Psoas muscle (tissue), 8 donors: ENCODE data around the gene ALK. TPM values are rescaled to one million over a fixed set of nuclear protein-coding genes. Genes with fewer than 3 reads are reported as not detected.

Experiments
- ATAC-seq, 4 donors: fragments of 200-7000 bp; cut with Tn5 transposase; one replicate each; pipeline ENCODE4 v1.9.1; 2020; ENCODE audit warnings: moderate library complexity in 3 of 4, mild to moderate bottlenecking in 2 of 4
- DNase-seq, 2 donors: peaks; one replicate each; pipeline ENCODE4 v3.0.0-alpha.2; 2020
- H3K27ac ChIP-seq: fragments of 200-600 bp; one replicate; pipeline ENCODE4 v1.8.0; 2022
- H3K27me3 ChIP-seq, 3 donors: fragments of 200-600 bp in 1 of 3; one replicate each; pipeline versions ENCODE4 v1.6.1 to v1.8.0; 2013 to 2022; ENCODE audit warnings: low read length in 2 of 3, mild to moderate bottlenecking in 2 of 3, moderate library complexity in 1 of 3; ENCODE audit not compliant: insufficient read depth in 3 of 3
- H3K36me3 ChIP-seq, 2 donors: fragments of 200-600 bp in 1 of 2; one replicate each; pipeline versions ENCODE4 v1.6.1 to v1.8.0; 2013 to 2022; ENCODE audit warnings: low read depth in 1 of 2, mild to moderate bottlenecking in 1 of 2, moderate library complexity in 1 of 2; ENCODE audit not compliant: insufficient read depth in 1 of 2
- H3K4me1 ChIP-seq: fragments of 200-600 bp; one replicate; pipeline ENCODE4 v1.8.0; 2022
- H3K4me3 ChIP-seq: fragments of 200-600 bp; one replicate; pipeline ENCODE4 v1.8.0; 2022; ENCODE audit warnings: mild to moderate bottlenecking
- H3K9me3 ChIP-seq: fragments of 200-600 bp; one replicate; pipeline ENCODE4 v1.8.0; 2022
- WGBS, 3 donors: extraction: QIAGEN DNeasy Blood & Tissue Kit; methylation state at CpG; one replicate each; pipeline versions ENCODE4 v1.1.6 to v1.1.7; 2013; 5-methylcytosine and 5-hydroxymethylcytosine counted together
- intact Hi-C, 2 donors: fragments of 100-400 bp; cut with DNase I; formaldehyde crosslinking; loops; one replicate each; pipeline versions ENCODE4 v1.11.0 to v1.14.2; 2022
- polyA plus RNA-seq, 3 donors: library from polyadenylated mRNA; stranded (reverse); fragments of 200-250 nt; gene quantifications; one replicate each; pipeline ENCODE4 v1.2.3, GENCODE V29; 2013
- total RNA-seq, 4 donors: library from RNA; stranded (reverse); fragmentation: NEBNext Ultra II Directional in 2 of 4; extraction: Animal tissue kit (Norgen Biotek cat#: 25700) in 2 of 4; gene quantifications; one replicate each; pipeline versions ENCODE4 v1.2.1 to v1.2.4, GENCODE V29; 2021 to 2023
- TF ChIP-seq, protein P1 (sequence below): fragments of 200-600 bp; IDR thresholded peaks from one replicate; pipeline ENCODE4 v1.8.0; 2022; ENCODE audit warnings: antibody characterized with exemption
- donor health status: healthy with polysubstance abuse.
- donor health status: DM: no; HTN: no; CAD: no; lungs with moderate emphysema.
- donor health status: Bipolar disorder and iron deficiency.
- donor health status: healthy.
- donor health status: DM: yes; HTN: yes; CAD: no.
- donor health status: DM: no; HTN: no; CAD: no.
- donor health status: DM: no; HTN: no; CAD: no.
- donor health status: DM: yes; HTN: yes; CAD: no.

The ALK gene
- total and polyA plus RNA-seq, 7 donors = 0.03 to 0.32 (median 0.08) TPM; not detected in 2

DNA sequence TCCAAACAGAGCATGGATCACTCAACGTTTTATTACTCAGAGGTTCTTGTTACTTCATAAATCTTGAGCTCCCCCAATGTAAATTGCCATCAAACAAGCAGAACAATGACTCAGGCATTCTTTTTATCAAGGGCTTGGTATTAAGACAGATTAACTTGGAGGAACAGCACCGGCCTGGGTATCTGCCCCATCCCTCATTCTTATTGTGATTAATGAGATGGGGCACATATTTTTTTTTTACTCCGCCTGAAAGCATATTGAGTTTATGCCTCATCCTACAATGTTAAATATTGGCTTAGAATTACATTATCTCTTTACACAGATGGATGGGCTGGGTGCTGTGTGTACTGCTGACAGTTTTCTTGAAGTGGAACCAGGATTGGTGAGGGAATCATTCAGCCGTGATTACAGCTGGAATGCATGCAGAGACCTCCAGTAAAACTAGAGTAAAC, 418.9 kb downstream of the ALK start:
- H3K9me3 ChIP-seq = no peaks in the 10 kb centered on the region
- intact Hi-C loops = no loop called here
- TF ChIP-seq, protein P1, sequence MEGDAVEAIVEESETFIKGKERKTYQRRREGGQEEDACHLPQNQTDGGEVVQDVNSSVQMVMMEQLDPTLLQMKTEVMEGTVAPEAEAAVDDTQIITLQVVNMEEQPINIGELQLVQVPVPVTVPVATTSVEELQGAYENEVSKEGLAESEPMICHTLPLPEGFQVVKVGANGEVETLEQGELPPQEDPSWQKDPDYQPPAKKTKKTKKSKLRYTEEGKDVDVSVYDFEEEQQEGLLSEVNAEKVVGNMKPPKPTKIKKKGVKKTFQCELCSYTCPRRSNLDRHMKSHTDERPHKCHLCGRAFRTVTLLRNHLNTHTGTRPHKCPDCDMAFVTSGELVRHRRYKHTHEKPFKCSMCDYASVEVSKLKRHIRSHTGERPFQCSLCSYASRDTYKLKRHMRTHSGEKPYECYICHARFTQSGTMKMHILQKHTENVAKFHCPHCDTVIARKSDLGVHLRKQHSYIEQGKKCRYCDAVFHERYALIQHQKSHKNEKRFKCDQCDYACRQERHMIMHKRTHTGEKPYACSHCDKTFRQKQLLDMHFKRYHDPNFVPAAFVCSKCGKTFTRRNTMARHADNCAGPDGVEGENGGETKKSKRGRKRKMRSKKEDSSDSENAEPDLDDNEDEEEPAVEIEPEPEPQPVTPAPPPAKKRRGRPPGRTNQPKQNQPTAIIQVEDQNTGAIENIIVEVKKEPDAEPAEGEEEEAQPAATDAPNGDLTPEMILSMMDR = no peak

DNA sequence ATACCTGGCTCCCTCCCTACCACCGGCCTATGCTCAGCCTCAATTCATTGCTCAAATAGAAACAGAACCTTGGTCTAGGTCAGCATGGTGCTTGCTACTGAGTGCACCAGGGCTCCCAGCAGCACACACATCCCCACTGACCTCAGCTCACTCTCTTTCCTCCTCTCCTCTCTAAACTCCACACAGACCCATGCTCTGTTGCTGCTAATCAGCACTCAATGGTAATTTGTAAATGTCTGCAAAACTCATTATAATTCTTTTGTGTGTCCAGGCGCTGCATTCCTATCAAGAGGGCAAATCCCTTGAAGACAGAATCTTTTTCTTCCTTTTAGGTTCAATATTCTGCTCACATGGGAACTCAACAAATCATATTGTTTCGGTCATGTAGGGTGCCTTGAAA, 424.0 kb downstream of the ALK start:
- ATAC-seq = no peak
- no peaks in the 10 kb centered on the region for H3K27me3 ChIP-seq
- 87 to 94% (median 90%) methylated on average over 3 of the region's 3 CpGs for WGBS, 3 donors

More for the DNA sequence above, 418.9 kb downstream of the ALK start:
- H3K27ac ChIP-seq = no peak overlapping the region
- no peaks in the 10 kb centered on the region for H3K27me3 ChIP-seq
- H3K4me3 ChIP-seq = no peak overlapping the region
- no peaks in the 10 kb centered on the region for H3K4me1 ChIP-seq
- DNase-seq (no peak), ATAC-seq (no peak)
- 34 to 42% (median 36%) methylated on average over 4 of the region's 4 CpGs for WGBS, 3 donors
- H3K36me3 ChIP-seq = no peaks in the 10 kb centered on the region

DNA sequence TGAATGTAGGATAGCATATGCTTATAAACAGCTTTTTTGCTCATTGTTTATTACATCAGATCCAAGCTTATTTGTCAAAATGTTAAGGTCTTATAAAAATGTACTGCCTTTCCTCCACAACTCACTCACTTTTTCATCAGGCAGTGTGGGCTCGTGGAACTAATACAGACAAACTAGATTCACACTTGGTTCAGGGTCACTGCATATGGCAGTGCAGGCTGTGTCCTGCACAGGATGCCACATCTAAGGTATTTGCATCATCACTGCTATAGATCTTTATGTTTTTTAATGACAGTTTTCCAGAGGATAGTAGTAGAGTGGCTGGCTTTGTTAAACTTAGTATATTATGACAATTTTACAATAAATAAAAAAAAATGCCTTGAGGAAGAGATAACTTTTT, 425.2 kb downstream of the ALK start:
- no peak for ATAC-seq

More for the DNA sequence above, 424.0 kb downstream of the ALK start:
- H3K4me3 ChIP-seq = no peak overlapping the region
- TF ChIP-seq, protein P1 = no peak
- no peak for DNase-seq
- H3K36me3 ChIP-seq = no peaks in the 10 kb centered on the region
- no peak overlapping the region for H3K27ac ChIP-seq
- intact Hi-C loops = no loop called here
- no peaks in the 10 kb centered on the region for H3K4me1 ChIP-seq
- no peaks in the 10 kb centered on the region for H3K9me3 ChIP-seq

DNA sequence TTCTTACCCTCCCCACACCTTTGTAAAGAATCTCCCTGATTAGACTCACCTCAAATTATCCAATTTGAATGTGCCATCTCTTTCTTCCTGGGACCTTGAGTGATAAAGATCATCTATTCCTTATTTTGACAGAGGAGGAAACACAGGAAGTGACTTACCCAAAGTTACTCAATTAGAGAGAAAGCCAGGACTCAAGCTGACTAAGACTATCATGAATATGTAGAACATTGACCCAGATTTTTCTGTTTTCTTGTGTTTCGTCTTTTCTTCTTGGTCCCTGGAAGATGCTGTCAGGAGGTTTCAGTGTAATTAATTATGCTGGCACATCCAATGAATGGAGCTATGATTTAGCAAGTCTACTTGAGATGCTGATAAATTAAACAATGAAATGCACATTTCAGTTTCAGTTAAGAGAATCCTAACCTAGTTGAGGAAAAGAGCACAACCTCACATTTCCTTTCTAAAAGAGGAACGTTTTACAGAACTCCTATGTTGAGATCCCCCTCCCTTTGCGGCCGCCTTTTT, 425.8 kb downstream of the ALK start:
- TF ChIP-seq, protein P1 = no peak
- WGBS, 3 donors = 78 to 81% (median 79%) methylated on average over 4 of the region's 4 CpGs
- intact Hi-C loops = no loop called here
- DNase-seq = no peak
- Histone ChIP-seq H3K4me3 (no peak overlapping the region), H3K4me1 (no peaks in the 10 kb centered on the region), H3K9me3 (no peaks in the 10 kb centered on the region), H3K27me3 (no peaks in the 10 kb centered on the region), H3K27ac (no peak overlapping the region), H3K36me3 (no peaks in the 10 kb centered on the region)
- ATAC-seq = no peak

More for the DNA sequence above, 425.2 kb downstream of the ALK start:
- DNase-seq = no peak
- WGBS, 3 donors = 45 to 73% (median 50%) methylated on average over 1 of the region's 1 CpG
- H3K4me3 ChIP-seq = no peak overlapping the region
- no peaks in the 10 kb centered on the region for H3K36me3 ChIP-seq
- no peaks in the 10 kb centered on the region for H3K4me1 ChIP-seq
- H3K27ac ChIP-seq = no peak overlapping the region
- H3K27me3 ChIP-seq = no peaks in the 10 kb centered on the region
- TF ChIP-seq, protein P1 = no peak
- intact Hi-C loops = no loop called here
- no peaks in the 10 kb centered on the region for H3K9me3 ChIP-seq

DNA sequence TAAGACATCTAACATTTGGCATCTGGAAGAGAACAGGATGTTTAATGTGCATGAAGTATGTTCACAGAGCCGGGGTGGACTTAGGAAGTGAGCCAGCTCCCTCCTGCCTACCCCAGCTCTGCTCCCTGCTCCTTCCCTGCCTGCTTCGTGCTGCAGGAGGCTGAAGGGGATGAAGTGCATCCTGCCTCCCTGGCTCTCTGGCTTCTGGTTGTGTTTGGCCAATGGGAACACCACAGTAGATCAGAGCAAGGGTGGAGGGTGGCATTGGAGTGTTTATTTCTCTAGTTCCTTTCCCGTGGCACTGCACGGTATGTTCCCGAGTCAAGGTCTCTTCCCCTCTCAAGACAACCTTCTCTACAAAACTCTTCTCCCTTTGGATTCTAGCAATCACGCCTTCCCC, 426.3 kb downstream of the ALK start:
- Histone ChIP-seq H3K27me3 (no peaks in the 10 kb centered on the region), H3K9me3 (no peaks in the 10 kb centered on the region), H3K27ac (no peak overlapping the region), H3K36me3 (no peaks in the 10 kb centered on the region), H3K4me1 (no peaks in the 10 kb centered on the region), H3K4me3 (no peak overlapping the region)
- no peak for ATAC-seq
- TF ChIP-seq, protein P1 = no peak
- DNase-seq = no peak
- intact Hi-C loops = no loop called here
- WGBS, 3 donors = 60 to 70% (median 69%) methylated on average over 6 of the region's 6 CpGs
